CD4-positive, alpha-beta T cell treated with Interleukin-15 for 4 hours (primary cell): Measurements from ENCODE around the gene RPTOR.
"Not testable (repeated sequence)": the region's sequence is repeated elsewhere in the genome, so short reads cannot be mapped to it uniquely, and the experiment has no call there.

Experiments
- DNase-seq: peaks from one replicate; pipeline ENCODE4 v3.0.0-alpha.2; 2020; ENCODE audit warnings: low spot score

Gene RPTOR

DNA sequence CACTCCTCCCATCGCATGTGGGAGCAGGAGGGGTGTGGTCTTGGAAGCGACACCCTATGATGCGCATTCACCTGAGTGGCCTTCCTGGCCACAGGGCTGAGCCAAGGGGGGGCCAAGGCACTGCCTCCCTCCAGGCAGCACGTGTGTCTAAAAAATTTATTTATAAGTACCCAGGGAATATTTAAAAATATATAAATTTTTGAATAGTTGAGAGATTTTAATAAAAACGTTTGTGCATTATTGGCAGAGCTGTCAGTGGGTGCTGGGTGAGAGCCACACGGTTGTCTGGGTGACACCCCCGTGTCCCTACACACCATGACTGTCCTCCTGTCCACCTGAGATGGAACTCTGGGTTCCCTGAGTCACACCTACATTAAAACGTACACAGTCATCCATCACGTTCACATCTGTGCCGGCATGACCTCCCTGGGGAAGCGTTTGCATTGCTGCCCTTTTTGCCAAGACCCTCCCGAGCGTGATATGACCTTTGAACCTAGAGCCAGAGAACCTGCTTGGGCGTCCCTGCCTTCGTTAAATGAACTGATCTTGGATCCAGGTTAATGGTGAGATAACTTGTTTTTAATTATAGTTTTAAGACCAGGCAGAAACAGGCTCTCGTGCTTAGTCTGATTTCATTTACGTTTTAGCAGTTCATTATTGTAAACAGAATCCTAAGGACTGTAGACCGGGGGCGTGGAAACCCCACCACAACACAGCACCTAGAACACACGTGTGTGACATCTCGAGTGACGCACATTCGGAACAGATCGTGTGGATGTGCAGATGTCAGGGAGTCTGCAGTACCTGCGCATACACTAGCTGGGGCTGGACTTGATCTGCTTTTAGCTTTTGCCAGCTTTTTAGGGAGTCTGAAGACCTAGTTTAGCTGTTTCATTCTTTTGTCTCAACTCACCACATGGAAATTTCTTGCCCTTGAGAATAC, 254.2 kb downstream of the RPTOR start:
- no peak for DNase-seq

GRCh38 chr17:80799538-80800480, 255.2 kb downstream of the RPTOR start:
- DNase-seq: no peak

DNA sequence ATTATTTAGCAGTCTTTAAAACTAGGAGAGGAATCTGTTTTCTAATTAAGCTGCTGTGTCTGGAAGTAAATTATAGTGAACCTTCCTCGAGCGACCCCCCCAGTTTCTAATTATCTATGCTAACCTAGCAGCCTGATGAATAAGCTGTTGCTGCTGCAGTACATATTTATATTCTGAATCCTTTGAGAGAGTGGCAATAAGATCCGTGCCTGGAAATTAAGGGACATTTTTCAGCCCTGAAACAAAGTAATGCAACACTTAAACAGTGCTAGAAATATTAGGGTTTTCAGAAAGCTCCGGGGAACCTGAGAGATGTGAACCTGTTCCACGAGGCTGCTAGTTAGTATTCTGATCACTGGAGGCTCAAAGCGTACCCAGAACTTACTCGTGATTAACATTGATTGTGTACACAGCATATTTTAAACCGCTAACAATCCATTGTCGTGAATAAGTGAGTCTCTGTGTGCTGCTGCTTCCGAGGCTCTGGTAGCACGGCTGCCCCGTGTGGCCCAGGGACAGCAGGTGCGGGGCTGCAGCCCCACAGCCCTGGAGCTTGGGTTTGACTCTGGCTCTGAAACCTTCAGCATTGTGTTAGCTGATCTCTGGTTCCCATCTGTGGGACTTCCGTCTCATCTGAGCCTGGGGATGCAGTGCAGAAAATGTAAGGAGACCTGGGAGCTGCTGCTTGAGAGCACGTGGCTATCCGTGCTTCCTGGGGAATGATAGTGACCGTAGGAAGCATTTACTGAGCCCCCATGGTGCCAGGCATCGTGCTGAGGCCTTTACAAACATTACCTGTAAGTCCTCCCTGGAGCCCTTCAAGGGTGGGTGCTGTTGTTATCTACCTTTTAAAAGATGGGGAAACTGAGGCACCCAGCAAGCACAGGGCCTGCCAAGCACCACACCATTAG, 256.1 kb downstream of the RPTOR start:
- DNase-seq: no peak

GRCh38 chr17:80802626-80803450, 258.2 kb downstream of the RPTOR start:
- DNase-seq: no peak

DNA sequence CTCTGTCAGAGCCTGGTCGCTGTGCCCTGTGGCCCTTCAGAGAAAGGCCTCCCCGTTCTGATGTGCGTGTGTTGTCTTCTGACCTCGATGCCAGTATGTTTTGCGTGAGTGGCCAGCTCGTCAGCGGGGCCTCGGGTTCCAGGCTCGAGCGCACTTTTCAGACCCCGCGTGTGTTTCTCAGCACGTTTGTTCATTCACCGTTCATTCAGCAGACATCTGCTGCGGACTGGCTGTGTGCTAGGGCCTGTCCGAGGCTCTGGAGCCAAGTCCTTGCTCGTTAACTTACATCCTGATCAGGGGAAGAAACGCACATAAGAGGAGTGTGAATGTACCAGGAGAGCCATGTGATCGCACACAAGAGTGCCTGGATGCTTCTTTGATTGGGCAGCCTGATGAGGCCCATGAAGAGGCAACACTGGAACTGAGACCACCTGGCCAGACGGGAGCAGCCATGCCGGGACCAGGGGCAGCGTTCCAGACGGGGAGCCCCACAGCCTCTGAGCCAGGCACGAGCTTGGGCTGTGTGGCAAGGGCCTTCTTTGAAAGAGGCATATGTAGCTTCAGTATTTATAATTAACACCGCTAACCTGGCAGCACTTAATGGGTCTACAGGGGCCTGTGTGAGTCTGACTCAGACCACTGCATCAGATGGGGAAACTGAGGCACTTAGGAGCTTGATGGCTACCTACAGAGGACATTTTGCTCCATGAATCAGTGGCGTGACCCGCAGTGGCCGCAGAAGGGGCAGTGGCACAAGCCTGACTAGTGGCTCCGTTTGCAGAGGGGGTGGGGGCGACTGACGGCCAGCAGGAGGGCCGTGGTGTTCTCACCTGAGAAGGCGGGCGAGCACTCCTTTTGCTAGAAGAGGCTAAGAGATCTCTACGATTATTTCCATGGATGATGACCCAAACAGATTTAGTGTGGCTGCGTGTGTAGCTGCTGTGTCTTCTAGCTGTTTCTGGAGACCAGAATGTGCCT, 259.1 kb downstream of the RPTOR start:
- no peak for DNase-seq

DNA sequence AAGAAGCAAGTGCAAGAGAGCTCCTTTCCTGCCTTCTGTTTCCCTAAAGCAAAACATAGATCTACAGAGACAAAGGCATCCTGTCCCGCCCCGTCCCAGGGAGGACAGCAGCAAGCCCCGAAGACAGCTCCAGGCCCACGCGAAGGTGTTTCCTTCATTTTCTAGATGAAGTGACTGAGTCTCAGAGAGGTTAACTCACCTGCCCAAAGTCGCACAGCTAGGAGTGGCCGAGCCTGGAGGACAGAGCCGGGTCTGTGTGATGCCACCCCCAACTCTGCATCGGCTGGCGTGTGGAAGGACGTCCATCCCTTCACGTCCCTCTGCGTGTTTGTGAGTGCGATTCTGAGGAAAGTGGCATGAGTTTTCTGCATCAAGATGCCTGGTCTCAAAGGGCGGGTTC, 259.8 kb downstream of the RPTOR start:
- no peak for DNase-seq

- DNase-seq: no peak
Measured at GRCh38 chr17:80805032-80805751, 260.6 kb downstream of the RPTOR start.

GRCh38 chr17:80807014-80807413, 262.4 kb downstream of the RPTOR start:
- DNase-seq: no peak

GRCh38 chr17:80807882-80808281, 263.2 kb downstream of the RPTOR start:
- no peak for DNase-seq

DNA sequence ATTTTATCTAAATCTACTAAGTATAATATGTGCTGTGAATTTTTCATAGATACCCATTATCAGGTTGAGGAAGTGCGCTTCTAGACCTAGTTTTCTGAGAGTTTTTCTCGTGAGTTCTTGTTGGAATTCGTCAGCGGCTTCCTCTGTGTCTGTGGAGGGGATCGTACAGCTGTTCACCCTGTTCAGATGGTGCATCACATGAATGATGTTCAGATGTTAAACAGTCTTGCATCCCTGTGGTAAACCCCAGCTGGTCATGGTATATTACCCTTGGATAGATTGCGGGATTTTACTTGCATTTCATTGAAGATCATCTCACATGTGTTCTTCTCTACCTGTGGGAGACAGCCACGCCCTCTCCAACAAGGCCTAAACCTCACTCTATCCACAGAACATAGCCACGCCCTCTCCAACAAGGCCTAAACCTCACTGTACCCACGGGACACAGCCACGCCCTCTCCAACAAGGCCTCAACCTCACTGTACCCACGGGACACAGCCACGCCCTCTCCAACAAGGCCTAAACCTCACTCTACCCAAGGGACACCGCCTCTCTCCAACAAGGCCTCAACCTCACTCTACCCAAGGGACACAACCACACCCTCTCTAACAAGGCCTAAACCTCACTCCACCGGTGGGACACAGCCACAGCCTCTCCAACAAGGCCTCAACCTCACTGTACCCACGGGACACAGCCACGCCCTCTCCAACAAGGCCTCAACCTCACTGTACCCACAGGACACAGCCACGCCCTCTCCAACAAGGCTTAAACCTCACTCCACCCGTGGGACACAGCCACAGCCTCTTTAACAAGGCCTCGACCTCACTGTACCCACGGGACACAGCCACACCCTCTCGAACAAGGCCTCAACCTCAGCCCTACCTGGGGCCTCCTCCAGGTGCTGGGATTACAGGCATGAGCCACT, 266.8 kb downstream of the RPTOR start:
- peak; percentile 17 for DNase-seq

- peak; percentile 23 for DNase-seq
Measured at GRCh38 chr17:80812362-80813088, 267.9 kb downstream of the RPTOR start.

DNA sequence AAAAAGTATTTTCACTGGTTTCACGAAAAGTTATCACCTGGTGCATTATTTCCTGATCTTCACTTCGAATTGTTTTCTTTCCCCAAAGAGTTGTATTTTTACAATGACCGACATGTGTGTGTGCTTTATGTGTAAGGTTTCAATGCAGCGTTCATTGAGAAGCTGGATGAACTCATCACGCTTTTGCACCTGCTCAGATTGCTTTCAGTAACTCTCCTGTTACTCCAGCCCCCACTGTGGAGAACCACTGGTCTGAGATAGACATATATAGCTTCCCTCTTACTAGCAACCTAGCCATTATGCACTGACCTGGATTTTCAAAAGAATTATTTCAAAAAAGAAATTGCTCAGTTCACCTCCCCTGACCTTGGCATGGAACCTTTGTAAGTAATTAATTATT, 268.7 kb downstream of the RPTOR start:
- no peak for DNase-seq

- no peak for DNase-seq
Measured at GRCh38 chr17:80814491-80814890, 269.9 kb downstream of the RPTOR start.

DNA sequence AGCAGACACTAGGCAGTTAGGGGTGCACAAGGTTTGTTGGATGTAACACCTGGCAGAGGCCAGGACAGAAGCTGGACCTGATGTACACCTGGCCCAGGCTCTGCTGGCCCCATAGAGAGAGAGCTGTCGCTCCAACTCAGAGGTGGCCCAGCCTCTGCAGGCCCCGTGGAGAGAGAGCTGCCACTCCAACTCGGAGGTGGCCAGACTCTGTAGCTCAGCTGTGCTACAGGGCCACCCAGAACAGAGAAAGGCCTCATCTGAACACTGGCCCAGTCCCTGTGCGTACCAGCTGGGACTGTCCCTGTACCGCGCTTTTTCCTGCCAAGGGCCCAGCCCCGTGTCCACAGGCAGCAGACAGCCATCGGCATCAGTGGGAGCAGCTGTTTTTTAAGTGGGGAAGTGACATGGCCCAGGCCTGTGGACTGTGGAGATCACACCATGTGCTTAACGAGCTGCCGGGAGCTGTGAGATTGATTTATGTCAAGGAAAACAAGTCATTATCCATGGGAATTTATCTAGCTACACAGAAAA, 270.6 kb downstream of the RPTOR start:
- no peak for DNase-seq

DNA sequence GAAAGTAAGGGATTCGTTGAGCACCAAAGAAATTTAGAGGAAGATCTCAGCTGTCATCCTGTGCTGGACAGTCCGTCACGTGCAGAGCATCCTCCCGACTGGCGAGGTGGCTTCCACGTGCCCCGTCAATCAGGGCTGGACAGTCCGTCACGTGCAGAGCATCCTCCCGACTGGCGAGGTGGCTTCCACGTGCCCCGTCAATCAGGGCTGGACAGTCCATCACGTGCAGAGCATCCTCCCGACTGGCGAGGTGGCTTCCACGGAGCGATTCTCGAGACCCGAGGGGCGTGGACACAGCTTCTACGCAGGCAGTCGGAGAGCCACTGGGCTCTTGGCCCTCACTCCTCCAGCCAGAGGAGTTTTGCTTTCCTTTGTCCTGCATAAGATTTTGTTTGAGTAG, 271.1 kb downstream of the RPTOR start:
- not testable (repeated sequence) for DNase-seq

GRCh38 chr17:80816241-80817103, 271.8 kb downstream of the RPTOR start:
- no peak for DNase-seq
